CD14-positive monocyte (primary cell): ENCODE data around the gene TRIM52. TPM values are rescaled to one million over a fixed set of nuclear protein-coding genes. Genes with fewer than 3 reads are reported as not detected.

ENCODE experiments used
- DNase-seq, 3 donors: peaks; one replicate each; pipeline ENCODE4 v3.0.0-alpha.2; 2011 to 2022
- H2AFZ ChIP-seq: 2 replicates; pipeline ENCODE4 v1.6.0; 2012; ENCODE audit warnings: mild to moderate bottlenecking, low read depth, low read length, inconsistent platforms; ENCODE audit not compliant: insufficient read depth, poor library complexity, severe bottlenecking
- H3K27ac ChIP-seq, 2 donors: 1 replicate in 1 of 2; 2 replicates in 1 of 2; pipeline ENCODE4 v1.5.1; 2012 to 2013; ENCODE audit warnings: low read length in 2 of 2, control low read depth in 1 of 2, inconsistent platforms in 1 of 2, low read depth in 1 of 2, mild to moderate bottlenecking in 1 of 2
- H3K27me3 ChIP-seq, 2 donors: one replicate each; pipeline versions ENCODE4 v1.6.0 to v1.6.1; 2011 to 2013; ENCODE audit warnings: low read length in 2 of 2; ENCODE audit not compliant: control insufficient read depth in 2 of 2, insufficient read depth in 2 of 2
- H3K36me3 ChIP-seq, 2 donors: replicated peaks in 1 of 2; 1 replicate in 1 of 2; 2 replicates in 1 of 2; pipeline versions ENCODE4 v1.5.1 to v1.6.1; 2012 to 2013; ENCODE audit warnings: low read length in 2 of 2, control low read depth in 1 of 2, inconsistent platforms in 1 of 2, mild to moderate bottlenecking in 1 of 2; ENCODE audit not compliant: insufficient read depth in 2 of 2, control insufficient read depth in 1 of 2
- H3K4me1 ChIP-seq, 2 donors: 1 replicate in 1 of 2; 2 replicates in 1 of 2; pipeline versions ENCODE4 v1.5.1 to v1.6.1; 2012 to 2013; ENCODE audit warnings: low read length in 2 of 2, control low read depth in 1 of 2, inconsistent platforms in 1 of 2, mild to moderate bottlenecking in 1 of 2, moderate library complexity in 1 of 2; ENCODE audit not compliant: insufficient read depth in 2 of 2, control insufficient read depth in 1 of 2
- H3K4me2 ChIP-seq: replicated peaks from 2 replicates; pipeline ENCODE3; 2012; ENCODE audit warnings: low read length, moderate library complexity, mild to moderate bottlenecking; ENCODE audit not compliant: poor library complexity, severe bottlenecking; ENCODE audit errors: extremely low read depth
- H3K4me3 ChIP-seq, 3 experiments: fragments of 200-600 bp in 1 of 3; sonication (generic) in 1 of 3; replicated peaks in 1 of 3; 1 replicate in 2 of 3; 2 replicates in 1 of 3; pipeline ENCODE4 v1.5.1; 2011 to 2013; ENCODE audit warnings: low read length in 3 of 3, mild to moderate bottlenecking in 3 of 3, control low read depth in 2 of 3, low read depth in 2 of 3, inconsistent platforms in 1 of 3, moderate library complexity in 1 of 3
- H3K79me2 ChIP-seq: 2 replicates; pipeline ENCODE4 v1.6.0; 2012; ENCODE audit warnings: mild to moderate bottlenecking, control low read depth, inconsistent platforms, low read length, moderate library complexity; ENCODE audit not compliant: insufficient read depth
- H3K9ac ChIP-seq: 2 replicates; pipeline ENCODE4 v1.6.0; 2017; ENCODE audit warnings: low read length, mild to moderate bottlenecking; ENCODE audit not compliant: insufficient read depth, poor library complexity, severe bottlenecking
- H3K9me3 ChIP-seq, 2 donors: replicated peaks in 1 of 2; 1 replicate in 1 of 2; 2 replicates in 1 of 2; pipeline versions ENCODE4 v1.5.1 to v1.6.1; 2012 to 2013; ENCODE audit warnings: low read length in 2 of 2, control low read depth in 1 of 2; ENCODE audit not compliant: control insufficient read depth in 1 of 2, insufficient read depth in 1 of 2
- H4K20me1 ChIP-seq: 2 replicates; pipeline ENCODE4 v1.6.0; 2012; ENCODE audit warnings: mild to moderate bottlenecking, low read length, control low read depth, moderate library complexity; ENCODE audit not compliant: insufficient read depth
- H3K27ac Mint-ChIP-seq, 7 donors: one replicate each; pipeline ENCODE4 v1.8.0; 2020; ENCODE audit warnings: mild to moderate bottlenecking in 7 of 7, mixed read lengths in 7 of 7, moderate library complexity in 6 of 7, inconsistent platforms in 2 of 7
- H3K27me3 Mint-ChIP-seq, 3 donors: one replicate each; pipeline ENCODE4 v1.8.0; 2021 to 2022; ENCODE audit warnings: low read depth in 3 of 3, mild to moderate bottlenecking in 3 of 3, mixed read lengths in 3 of 3, moderate library complexity in 3 of 3, inconsistent platforms in 1 of 3
- H3K36me3 Mint-ChIP-seq, 2 donors: one replicate each; pipeline ENCODE4 v1.8.0; 2020; ENCODE audit warnings: mixed read lengths in 2 of 2, inconsistent platforms in 1 of 2, mild to moderate bottlenecking in 1 of 2
- H3K4me1 Mint-ChIP-seq: one replicate; pipeline ENCODE4 v1.8.0; 2020; ENCODE audit warnings: mild to moderate bottlenecking, mixed read lengths
- H3K4me3 Mint-ChIP-seq, 2 donors: one replicate each; pipeline ENCODE4 v1.8.0; 2020; ENCODE audit warnings: mild to moderate bottlenecking in 2 of 2, mixed read lengths in 2 of 2, moderate library complexity in 1 of 2
- H3K9me3 Mint-ChIP-seq, 7 donors: one replicate each; pipeline ENCODE4 v1.8.0; 2020 to 2022; ENCODE audit warnings: mixed read lengths in 7 of 7, mild to moderate bottlenecking in 6 of 7, moderate library complexity in 6 of 7, inconsistent platforms in 2 of 7
- CTCF ChIP-seq: fragments of 200-600 bp; IDR thresholded peaks from one replicate; pipeline ENCODE4 v1.8.0; 2022; ENCODE audit warnings: antibody characterized with exemption, mild to moderate bottlenecking
- WGBS: methylation state at CpG from one replicate; pipeline ENCODE4 v1.1.5; 2013; ENCODE audit warnings: missing lambda C conversion rate; ENCODE audit not compliant: insufficient coverage; 5-methylcytosine and 5-hydroxymethylcytosine counted together
- intact Hi-C, 2 donors: fragments of 100-400 bp; cut with micrococcal nuclease; formaldehyde crosslinking; loops; one replicate each; pipeline versions ENCODE4 v1.15.0 to v1.15.1; 2023
- polyA plus RNA-seq, 3 donors: library from polyadenylated mRNA; depleted of rRNA in 1 of 3; unstranded in 2 of 3; stranded (reverse) in 1 of 3; fragments of 300-500 nt in 2 of 3; fragments of >200 nt in 1 of 3; fragmentation: Illumina TruSeq in 2 of 3; gene quantifications; 1 replicate in 2 of 3; 2 replicates in 1 of 3; pipeline ENCODE4 v1.2.3, GENCODE V29; 2012 to 2021

TRIM52 gene
- polyA plus RNA-seq, 3 donors: 5.7 to 26.0 (median 8.5) TPM

GRCh38 chr5:181265092-181265671, 4.2 kb upstream of the TRIM52 start:
- H3K9me3 ChIP-seq: no peaks in the 10 kb centered on the region
- WGBS: 99% methylated on average over 7 of the region's 18 CpGs
- H3K27ac ChIP-seq: no peak overlapping the region
- peaks cover 4 to 8% of the 10 kb centered on the region in 2 donors for H3K36me3 ChIP-seq
- H2AFZ ChIP-seq: no peak overlapping the region
- H3K27me3 ChIP-seq: no peaks in the 10 kb centered on the region
- Mint-ChIP-seq H3K4me3 (no peak overlapping the region), H3K9me3 (no peaks in the 10 kb centered on the region), H3K27ac (no peak overlapping the region), H3K36me3 (peaks cover 10 to 15% of the 10 kb centered on the region in 2 donors), H3K4me1 (peaks cover 10% of the 10 kb centered on the region), H3K27me3 (peaks cover 0 to 1% (median 0%) of the 10 kb centered on the region in 3 donors)
- no peak overlapping the region for H3K4me3 ChIP-seq
- H3K4me1 ChIP-seq: peaks cover 10 to 14% of the 10 kb centered on the region in 2 donors
- H3K9ac ChIP-seq: no peak overlapping the region
- no peak for TF ChIP-seq CTCF
- no peak overlapping the region for H3K4me2 ChIP-seq
- no peaks in the 10 kb centered on the region for H4K20me1 ChIP-seq
- intact Hi-C loops: no loop called here
- DNase-seq: no peak
- peaks cover 31% of the 10 kb centered on the region for H3K79me2 ChIP-seq

- H3K27me3 Mint-ChIP-seq: peaks cover 0 to 1% (median 0%) of the 10 kb centered on the region in 3 donors
- H3K36me3 Mint-ChIP-seq: peaks cover 10 to 15% of the 10 kb centered on the region in 2 donors
- H3K79me2 ChIP-seq: peaks cover 46% of the 10 kb centered on the region
- H4K20me1 ChIP-seq: peaks cover 9% of the 10 kb centered on the region
- H3K4me1 Mint-ChIP-seq: peaks cover 26% of the 10 kb centered on the region
- H3K36me3 ChIP-seq: peaks cover 4 to 8% of the 10 kb centered on the region in 2 donors
- no peak overlapping the region for H3K4me3 ChIP-seq
- WGBS: 77% methylated on average over 4 of the region's 5 CpGs
- H2AFZ ChIP-seq: no peak overlapping the region
- intact Hi-C loops: loop anchor here (2.0 to 5.0 kb wide), 3 partner anchors 41 to 71 kb away; partner anchors contain the start of gene TRIM41 (in 2 of the 2)
- peak overlapping the region in 1 of 7 donors; percentile 6 for H3K27ac Mint-ChIP-seq
- no peaks in the 10 kb centered on the region for H3K27me3 ChIP-seq
- H3K27ac ChIP-seq: no peak overlapping the region
- no peaks in the 10 kb centered on the region for H3K9me3 Mint-ChIP-seq
- H3K9ac ChIP-seq: no peak overlapping the region
- no peaks in the 10 kb centered on the region for H3K9me3 ChIP-seq
- no peak overlapping the region for H3K4me2 ChIP-seq
- no peak for DNase-seq
- peaks cover 25 to 30% of the 10 kb centered on the region in 2 donors for H3K4me1 ChIP-seq
- TF ChIP-seq CTCF: no peak
- H3K4me3 Mint-ChIP-seq: no peak overlapping the region
Measured at GRCh38 chr5:181263633-181264032, 2.7 kb upstream of the TRIM52 start.
